Measurements from ENCODE around the gene DAAM1. TPM values are rescaled to one million over a fixed set of nuclear protein-coding genes. Genes with fewer than 3 reads are reported as not detected.

The DAAM1 gene
- total RNA-seq, 1 donor from 2014 or later, result 38.0 TPM

DNA sequence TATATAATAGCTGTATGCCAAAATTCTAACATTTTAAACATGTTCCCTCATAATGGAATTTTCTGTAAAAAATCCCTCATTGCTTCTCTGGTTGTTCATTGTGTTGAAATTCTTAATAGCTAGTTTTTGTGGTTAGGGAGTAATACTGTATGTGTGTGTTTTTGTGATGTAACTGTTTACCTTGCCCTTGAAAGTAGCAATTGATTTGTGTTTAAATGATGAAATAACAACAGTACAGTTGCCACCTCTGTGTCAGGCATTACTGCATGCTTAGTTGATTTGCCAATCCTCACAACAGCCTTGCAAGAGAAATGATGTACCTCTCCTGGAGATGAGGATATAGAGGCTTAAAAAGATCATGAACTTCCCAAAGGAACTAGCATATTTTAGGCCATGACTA, 94.9 kb downstream of the DAAM1 start:
- no peak overlapping the region for H3K4me3 ChIP-seq (ENCODE audit: insufficient read depth, low read depth, low read length)
- TF ChIP-seq, protein P1, sequence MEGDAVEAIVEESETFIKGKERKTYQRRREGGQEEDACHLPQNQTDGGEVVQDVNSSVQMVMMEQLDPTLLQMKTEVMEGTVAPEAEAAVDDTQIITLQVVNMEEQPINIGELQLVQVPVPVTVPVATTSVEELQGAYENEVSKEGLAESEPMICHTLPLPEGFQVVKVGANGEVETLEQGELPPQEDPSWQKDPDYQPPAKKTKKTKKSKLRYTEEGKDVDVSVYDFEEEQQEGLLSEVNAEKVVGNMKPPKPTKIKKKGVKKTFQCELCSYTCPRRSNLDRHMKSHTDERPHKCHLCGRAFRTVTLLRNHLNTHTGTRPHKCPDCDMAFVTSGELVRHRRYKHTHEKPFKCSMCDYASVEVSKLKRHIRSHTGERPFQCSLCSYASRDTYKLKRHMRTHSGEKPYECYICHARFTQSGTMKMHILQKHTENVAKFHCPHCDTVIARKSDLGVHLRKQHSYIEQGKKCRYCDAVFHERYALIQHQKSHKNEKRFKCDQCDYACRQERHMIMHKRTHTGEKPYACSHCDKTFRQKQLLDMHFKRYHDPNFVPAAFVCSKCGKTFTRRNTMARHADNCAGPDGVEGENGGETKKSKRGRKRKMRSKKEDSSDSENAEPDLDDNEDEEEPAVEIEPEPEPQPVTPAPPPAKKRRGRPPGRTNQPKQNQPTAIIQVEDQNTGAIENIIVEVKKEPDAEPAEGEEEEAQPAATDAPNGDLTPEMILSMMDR (IDR thresholded peaks at IDR 0.05; ENCODE audit: insufficient read depth, low read depth, low read length), result no peak
- no peak for TF ChIP-seq EZH2 (IDR thresholded peaks at IDR 0.05; ENCODE audit: insufficient read depth, low read length)
- H3K27me3 ChIP-seq (ENCODE audit: insufficient read depth, low read length), result no peaks in the 10 kb centered on the region
- H3K27ac ChIP-seq (ENCODE audit: low read depth, low read length), result no peak overlapping the region
- no peak overlapping the region for H3K4me2 ChIP-seq (ENCODE audit: low read length)
- H3K9ac ChIP-seq (ENCODE audit: low read length), result no peak overlapping the region
- no peaks in the 10 kb centered on the region for H4K20me1 ChIP-seq (ENCODE audit: insufficient read depth, low read length)
- H3K4me3 Mint-ChIP-seq (ENCODE audit: unreplicated experiment), result no peak overlapping the region
- no peaks in the 10 kb centered on the region for H3K79me2 ChIP-seq (ENCODE audit: insufficient read depth, low read length)
- peaks cover 13% of the 10 kb centered on the region for H3K9me3 Mint-ChIP-seq (ENCODE audit: unreplicated experiment)
- H3K4me1 Mint-ChIP-seq (ENCODE audit: low read depth, unreplicated experiment), result peaks cover 26% of the 10 kb centered on the region
- no peaks in the 10 kb centered on the region for H3K27me3 Mint-ChIP-seq (ENCODE audit: low read depth, unreplicated experiment)
- peaks cover 9% of the 10 kb centered on the region for H3K4me1 ChIP-seq (ENCODE audit: insufficient read depth, low read length)
- H3K27ac Mint-ChIP-seq (ENCODE audit: unreplicated experiment), result peak overlapping the region; percentile 21
- H3K9me3 ChIP-seq (ENCODE audit: insufficient read depth, low read depth, low read length), result no peaks in the 10 kb centered on the region
- DNase-seq (ENCODE audit: low read depth) (peak; percentile 70), FAIRE-seq (peak; percentile 65)
- H2AFZ ChIP-seq (ENCODE audit: low read depth, low read length), result no peak overlapping the region
- H3K36me3 Mint-ChIP-seq (ENCODE audit: low read depth, unreplicated experiment), result peaks cover 15% of the 10 kb centered on the region
- no peaks in the 10 kb centered on the region for H3K36me3 ChIP-seq (ENCODE audit: insufficient read depth, low read length)

DNA sequence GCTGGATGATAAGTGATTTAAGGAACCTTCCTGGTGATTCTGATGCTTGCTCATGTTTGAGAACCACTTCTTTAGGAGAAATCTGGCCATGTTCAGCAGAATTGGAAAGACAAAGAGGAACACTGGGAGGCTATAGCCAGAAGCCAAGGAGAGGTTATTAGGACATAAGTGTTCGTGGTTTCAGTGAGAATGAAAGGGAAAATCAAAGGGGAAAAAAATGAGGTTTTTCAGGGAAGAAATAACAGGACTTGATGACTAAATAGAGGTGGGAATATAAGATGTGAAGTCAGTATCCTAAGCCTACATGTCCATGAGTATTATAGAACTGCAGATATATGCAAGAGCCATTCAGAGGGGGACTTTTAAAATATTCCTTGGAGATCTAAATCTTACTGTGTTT, 95.6 kb downstream of the DAAM1 start:
- Histone ChIP-seq H3K4me2 (ENCODE audit: low read length) (no peak overlapping the region), H3K79me2 (ENCODE audit: insufficient read depth, low read length) (no peaks in the 10 kb centered on the region), H3K27me3 (ENCODE audit: insufficient read depth, low read length) (no peaks in the 10 kb centered on the region), H2AFZ (ENCODE audit: low read depth, low read length) (no peak overlapping the region), H3K27ac (ENCODE audit: low read depth, low read length) (no peak overlapping the region), H3K36me3 (ENCODE audit: insufficient read depth, low read length) (no peaks in the 10 kb centered on the region), H4K20me1 (ENCODE audit: insufficient read depth, low read length) (no peaks in the 10 kb centered on the region), H3K9me3 (ENCODE audit: insufficient read depth, low read depth, low read length) (no peaks in the 10 kb centered on the region), H3K4me3 (ENCODE audit: insufficient read depth, low read depth, low read length) (no peak overlapping the region), H3K9ac (ENCODE audit: low read length) (no peak overlapping the region), H3K4me1 (ENCODE audit: insufficient read depth, low read length) (peaks cover 5% of the 10 kb centered on the region)
- Mint-ChIP-seq H3K36me3 (ENCODE audit: low read depth, unreplicated experiment) (peaks cover 15% of the 10 kb centered on the region), H3K27ac (ENCODE audit: unreplicated experiment) (peak overlapping the region; percentile 23), H3K4me1 (ENCODE audit: low read depth, unreplicated experiment) (peaks cover 19% of the 10 kb centered on the region), H3K4me3 (ENCODE audit: unreplicated experiment) (no peak overlapping the region), H3K9me3 (ENCODE audit: unreplicated experiment) (peaks cover 13% of the 10 kb centered on the region), H3K27me3 (ENCODE audit: low read depth, unreplicated experiment) (no peaks in the 10 kb centered on the region)
- DNase-seq (ENCODE audit: low read depth) (no peak), FAIRE-seq (no peak)
- TF ChIP-seq, protein P1 (IDR thresholded peaks at IDR 0.05; ENCODE audit: insufficient read depth, low read depth, low read length), result no peak
- no peak for TF ChIP-seq EZH2 (IDR thresholded peaks at IDR 0.05; ENCODE audit: insufficient read depth, low read length)

DNA sequence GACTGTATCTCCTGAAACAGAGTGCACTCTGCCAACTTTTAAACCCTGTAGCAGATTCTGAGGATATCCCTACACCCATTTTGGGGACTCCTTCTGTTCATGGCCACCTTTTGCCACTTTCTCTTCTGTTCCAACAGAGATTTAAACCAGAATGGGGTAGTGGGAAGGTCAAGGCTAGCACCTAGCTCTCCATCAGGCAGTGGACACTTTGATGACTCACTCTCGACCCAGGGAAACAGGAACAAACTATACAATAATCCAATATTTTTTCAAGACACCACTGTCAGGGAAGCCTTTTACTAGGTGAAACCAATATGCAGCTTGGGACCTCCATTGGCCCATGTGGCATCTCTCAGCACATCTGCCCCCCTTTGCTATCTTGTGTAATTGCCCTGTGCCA, 103.6 kb downstream of the DAAM1 start:
- Histone ChIP-seq H3K9ac (ENCODE audit: low read length) (no peak overlapping the region), H3K4me3 (ENCODE audit: insufficient read depth, low read depth, low read length) (no peak overlapping the region), H3K79me2 (ENCODE audit: insufficient read depth, low read length) (peaks cover 2% of the 10 kb centered on the region), H3K36me3 (ENCODE audit: insufficient read depth, low read length) (no peaks in the 10 kb centered on the region), H2AFZ (ENCODE audit: low read depth, low read length) (no peak overlapping the region), H3K4me2 (ENCODE audit: low read length) (no peak overlapping the region), H3K27me3 (ENCODE audit: insufficient read depth, low read length) (no peaks in the 10 kb centered on the region), H3K4me1 (ENCODE audit: insufficient read depth, low read length) (peaks cover 13% of the 10 kb centered on the region), H3K9me3 (ENCODE audit: insufficient read depth, low read depth, low read length) (no peaks in the 10 kb centered on the region), H4K20me1 (ENCODE audit: insufficient read depth, low read length) (no peaks in the 10 kb centered on the region), H3K27ac (ENCODE audit: low read depth, low read length) (no peak overlapping the region)
- DNase-seq (ENCODE audit: low read depth) (no peak), FAIRE-seq (no peak)
- H3K4me1 Mint-ChIP-seq (ENCODE audit: low read depth, unreplicated experiment), result peaks cover 20% of the 10 kb centered on the region
- no peak for TF ChIP-seq EZH2 (IDR thresholded peaks at IDR 0.05; ENCODE audit: insufficient read depth, low read length)
- TF ChIP-seq, protein P1 (IDR thresholded peaks at IDR 0.05; ENCODE audit: insufficient read depth, low read depth, low read length), result no peak
- H3K27ac Mint-ChIP-seq (ENCODE audit: unreplicated experiment), result no peak overlapping the region
- no peaks in the 10 kb centered on the region for H3K27me3 Mint-ChIP-seq (ENCODE audit: low read depth, unreplicated experiment)
- no peak overlapping the region for H3K4me3 Mint-ChIP-seq (ENCODE audit: unreplicated experiment)
- H3K9me3 Mint-ChIP-seq (ENCODE audit: unreplicated experiment), result no peaks in the 10 kb centered on the region
- H3K36me3 Mint-ChIP-seq (ENCODE audit: low read depth, unreplicated experiment), result peaks cover 20% of the 10 kb centered on the region

Data from astrocyte (in vitro differentiated cells and primary cell).